ENCODE results near the gene TPRN. TPM values are rescaled to one million over a fixed set of nuclear protein-coding genes. Genes with fewer than 3 reads are reported as not detected.

Gene TPRN, protein sequence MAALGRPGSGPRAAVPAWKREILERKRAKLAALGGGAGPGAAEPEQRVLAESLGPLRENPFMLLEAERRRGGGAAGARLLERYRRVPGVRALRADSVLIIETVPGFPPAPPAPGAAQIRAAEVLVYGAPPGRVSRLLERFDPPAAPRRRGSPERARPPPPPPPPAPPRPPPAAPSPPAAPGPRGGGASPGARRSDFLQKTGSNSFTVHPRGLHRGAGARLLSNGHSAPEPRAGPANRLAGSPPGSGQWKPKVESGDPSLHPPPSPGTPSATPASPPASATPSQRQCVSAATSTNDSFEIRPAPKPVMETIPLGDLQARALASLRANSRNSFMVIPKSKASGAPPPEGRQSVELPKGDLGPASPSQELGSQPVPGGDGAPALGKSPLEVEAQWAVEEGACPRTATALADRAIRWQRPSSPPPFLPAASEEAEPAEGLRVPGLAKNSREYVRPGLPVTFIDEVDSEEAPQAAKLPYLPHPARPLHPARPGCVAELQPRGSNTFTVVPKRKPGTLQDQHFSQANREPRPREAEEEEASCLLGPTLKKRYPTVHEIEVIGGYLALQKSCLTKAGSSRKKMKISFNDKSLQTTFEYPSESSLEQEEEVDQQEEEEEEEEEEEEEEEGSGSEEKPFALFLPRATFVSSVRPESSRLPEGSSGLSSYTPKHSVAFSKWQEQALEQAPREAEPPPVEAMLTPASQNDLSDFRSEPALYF
- 7.8 and 12.2 TPM in 2 replicates for total RNA-seq

DNA sequence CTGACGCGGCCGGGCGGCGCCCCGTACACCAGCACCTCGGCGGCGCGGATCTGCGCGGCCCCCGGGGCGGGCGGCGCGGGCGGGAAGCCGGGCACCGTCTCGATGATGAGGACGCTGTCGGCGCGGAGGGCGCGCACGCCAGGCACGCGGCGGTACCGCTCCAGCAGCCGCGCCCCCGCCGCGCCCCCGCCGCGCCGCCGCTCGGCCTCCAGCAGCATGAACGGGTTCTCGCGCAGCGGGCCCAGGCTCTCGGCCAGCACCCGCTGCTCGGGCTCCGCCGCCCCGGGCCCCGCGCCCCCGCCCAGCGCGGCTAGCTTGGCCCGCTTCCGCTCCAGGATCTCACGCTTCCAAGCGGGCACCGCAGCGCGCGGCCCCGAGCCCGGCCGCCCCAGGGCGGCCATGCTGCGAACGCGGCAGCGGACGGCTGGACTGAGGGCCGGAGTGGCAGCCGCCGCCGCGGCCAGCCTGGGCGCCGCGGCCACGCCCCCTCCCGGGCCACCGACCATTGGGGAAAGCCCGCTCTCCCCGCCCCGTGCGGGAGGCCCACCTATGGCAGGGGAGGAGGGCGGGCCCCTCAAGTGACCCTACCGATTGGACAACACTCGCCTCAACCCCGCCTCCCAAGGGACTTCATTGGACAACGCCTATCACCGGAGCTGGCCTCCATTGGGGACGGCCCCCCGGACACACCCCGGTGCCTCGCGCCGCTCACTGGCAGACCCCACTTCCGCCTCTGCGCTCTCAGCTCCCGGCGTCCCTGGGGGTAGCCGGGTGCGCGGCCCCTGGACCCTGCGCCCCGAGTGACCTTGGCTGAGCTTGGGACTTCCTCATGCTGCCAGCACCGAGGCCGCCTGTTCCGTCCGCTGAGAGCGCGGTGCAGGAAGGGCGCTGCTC, at the start of gene TPRN:
Gene TPRN (minus strand): TSS at position 431 of the 894 bp plus-strand sequence. CDS start 30 bp downstream, at position 401.

DNA sequence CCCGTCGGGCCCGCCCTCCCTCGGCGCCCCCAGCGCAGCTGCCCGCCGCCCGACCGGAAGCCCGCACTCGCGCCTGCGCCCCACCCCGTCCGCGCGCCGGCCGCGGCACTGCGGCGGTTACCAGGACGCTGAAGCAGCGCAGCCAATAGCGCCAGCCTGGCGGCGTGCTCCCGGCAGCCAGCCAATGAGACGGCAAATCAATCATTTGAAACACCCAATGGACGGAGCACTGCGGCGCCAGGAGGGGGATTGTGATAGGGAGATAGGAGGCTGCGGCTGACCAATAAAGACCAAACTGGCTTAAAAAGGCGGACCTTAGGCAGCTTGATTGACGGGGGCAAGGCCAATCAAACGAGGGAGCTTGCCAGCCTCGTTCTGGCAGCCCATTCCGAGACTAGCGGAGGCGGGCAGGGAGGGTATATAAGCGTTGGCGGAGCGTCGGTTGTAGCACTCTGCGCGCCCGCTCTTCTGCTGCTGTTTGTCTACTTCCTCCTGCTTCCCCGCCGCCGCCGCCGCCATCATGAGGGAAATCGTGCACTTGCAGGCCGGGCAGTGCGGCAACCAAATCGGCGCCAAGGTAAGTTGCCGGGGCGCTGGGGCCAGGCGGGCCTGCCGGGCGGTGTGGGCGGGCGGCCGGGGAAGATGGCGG, 40.4 kb upstream of the TPRN start, which contains the start of gene TUBB4B:
Gene TUBB4B (plus strand): TSS at position 447 of the 649 bp plus-strand sequence. CDS start 74 bp downstream, at position 521.

DNA sequence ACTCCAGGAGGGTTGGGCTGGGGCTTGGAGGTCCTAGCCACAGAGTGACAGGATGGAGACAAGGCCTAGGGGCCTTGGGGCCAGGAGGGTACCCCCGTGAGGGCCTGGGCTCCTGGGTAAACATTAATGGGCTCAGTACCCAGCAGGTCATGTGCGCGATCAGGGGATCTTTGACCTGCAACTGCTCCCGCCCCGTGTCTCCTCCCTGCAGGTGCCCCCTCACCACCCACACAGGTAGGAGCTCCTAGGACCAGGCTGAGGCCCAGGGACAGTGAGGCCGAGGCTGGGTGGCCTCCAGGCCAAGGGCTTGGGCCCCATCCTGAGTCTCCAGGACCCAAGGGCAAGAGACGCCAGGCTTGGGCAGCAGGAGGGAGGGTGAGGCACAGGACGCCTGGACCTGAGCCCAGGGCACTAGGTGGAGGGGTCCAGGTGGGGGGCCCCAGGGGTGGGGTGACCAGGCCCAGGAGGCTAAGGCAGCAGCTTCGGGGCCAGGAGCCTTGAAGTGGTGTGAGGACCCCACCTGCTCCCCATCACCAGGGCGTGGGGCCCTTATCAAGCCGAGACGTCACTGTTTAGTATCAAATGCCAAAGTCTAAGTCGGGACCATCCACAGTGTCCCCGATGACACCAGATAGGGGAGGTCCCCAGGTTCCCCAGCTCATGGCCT, 30.3 kb upstream of the TPRN start, which contains the start of gene SLC34A3:
Gene SLC34A3 (plus strand): TSS at position 197 of the 667 bp plus-strand sequence. CDS start 802 bp downstream, outside the sequence.

DNA sequence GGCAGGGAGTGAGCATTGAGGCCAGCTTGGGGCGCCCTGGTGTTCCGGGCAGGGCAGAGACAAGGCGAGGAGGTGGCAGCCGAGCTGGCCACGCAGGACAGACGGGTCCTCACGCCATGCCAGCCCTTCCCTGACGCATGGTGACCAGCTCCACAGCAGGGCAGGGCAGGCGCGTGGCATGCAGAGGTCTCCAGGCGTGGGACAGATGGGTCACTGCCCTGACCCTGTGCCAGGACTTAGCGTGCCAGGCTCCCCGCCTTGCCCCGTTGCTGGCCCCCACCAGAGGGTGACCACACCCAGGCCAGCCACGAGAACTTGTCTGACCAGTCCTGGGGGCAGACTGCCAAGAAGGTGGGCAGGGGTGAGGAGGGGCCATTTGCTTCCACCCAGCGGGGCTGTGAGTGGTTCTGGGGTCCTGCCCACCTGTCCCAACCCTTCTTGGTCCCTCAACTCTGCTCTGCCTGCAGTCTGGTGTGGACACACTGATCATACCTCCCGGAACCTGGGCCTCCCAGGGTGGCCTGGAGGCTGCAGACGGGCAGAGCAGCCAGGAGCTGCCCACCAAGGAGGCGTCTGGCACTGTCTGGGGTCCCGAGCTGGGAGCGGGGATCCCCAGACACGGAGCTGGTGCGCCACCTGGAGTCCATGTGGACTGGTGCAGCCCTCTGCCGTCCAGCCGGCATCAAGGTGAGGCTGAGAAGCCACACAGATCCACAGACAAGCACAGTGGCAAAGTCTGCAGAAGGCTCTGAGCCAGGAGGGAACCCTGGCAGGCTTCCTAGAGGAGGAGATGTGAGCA, 26.7 kb upstream of the TPRN start, which contains the start of gene RNF224:
Gene RNF224 (plus strand): TSS at position 449 of the 799 bp plus-strand sequence. CDS start 834 bp downstream, outside the sequence.

DNA sequence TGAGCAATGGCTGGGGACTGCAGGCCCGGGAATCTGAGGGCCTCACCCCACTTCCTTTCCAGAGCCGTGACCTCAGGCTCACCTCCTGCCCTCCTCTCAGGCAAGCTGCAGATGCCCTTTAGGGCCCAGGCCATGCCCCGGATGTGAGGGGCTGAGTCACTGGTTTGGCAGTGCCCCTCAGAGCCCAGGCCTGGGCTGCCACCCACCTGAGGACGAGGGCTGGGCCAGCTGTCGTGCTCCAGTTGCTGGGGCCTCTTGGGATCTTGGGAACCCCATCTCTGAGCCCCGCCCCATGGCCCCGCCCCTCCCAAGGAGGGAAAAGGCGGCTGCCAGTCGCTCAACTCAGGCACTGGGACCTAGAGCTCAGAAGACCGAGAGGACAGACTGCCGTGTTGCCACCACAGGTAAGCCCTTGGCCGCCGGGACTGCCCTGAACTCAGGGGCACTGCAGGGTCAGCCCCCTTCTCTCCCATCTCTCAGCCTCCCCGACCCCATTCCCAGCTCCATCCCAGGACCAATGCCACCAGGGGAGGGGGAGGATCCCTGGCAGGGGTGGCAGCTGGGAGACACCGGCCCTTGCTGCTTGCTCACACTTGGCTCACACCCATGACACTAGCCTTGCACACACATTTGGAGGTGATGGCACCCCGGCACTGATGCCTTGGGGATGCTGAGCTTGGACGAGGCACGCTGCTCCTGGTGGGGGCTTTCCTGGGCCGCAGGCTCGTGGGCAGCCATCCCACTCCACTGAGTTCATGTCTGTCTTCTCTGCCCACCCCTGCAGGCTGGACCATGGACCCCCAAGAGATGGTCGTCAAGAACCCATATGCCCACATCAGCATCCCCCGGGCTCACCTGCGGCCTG, 24.5 kb upstream of the TPRN start, which contains the start of gene CYSRT1:
Gene CYSRT1 (plus strand): TSS at position 345 of the 865 bp plus-strand sequence. CDS start 448 bp downstream, at position 793.

DNA sequence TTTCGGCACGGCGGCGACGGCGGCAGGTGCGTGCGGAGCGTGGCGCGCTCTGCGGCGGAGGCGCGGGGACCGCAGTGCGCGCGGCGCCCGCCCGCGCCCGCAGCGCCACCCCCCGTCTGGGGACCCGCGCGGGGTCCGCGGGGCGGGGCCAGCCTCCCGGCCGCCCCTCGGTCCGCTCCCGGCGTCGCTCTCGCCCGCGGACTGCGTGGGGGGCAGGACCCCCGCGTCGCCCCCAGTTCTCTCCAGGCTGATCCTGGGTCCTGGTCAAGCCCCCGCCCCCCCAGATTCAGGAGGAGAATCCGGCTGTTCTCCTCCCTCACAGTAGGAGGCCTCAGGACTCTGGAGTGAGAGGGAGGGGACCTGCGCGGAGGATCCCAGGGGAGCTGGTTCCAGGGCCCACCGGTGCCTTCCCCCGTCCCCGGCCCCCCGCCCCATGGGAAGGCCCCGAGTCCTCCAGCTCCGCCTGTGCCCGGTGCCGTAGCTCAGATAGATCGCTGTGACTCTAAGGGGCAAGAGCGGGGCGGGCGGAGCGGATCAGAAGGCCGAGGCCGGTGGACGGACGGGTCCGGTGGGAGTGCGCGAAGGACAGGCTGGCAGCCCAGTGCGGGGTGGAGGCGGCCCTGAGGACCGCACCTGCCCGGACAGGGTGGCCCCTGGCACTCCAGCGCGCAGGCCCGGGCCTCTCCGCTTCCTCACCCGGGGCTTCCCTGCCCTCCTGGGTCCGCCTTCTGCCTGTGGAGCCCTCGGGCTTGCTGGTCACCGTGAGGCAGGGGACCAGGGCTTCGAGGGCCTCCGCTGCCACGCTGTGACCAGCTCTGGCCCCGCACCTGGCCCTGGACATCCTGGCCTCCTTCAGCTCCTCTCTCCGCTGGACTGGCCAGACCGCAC, 21.9 kb upstream of the TPRN start, which contains the start of gene RNF208:
Gene RNF208 (minus strand): TSS at position 51 of the 888 bp plus-strand sequence. CDS start 1,028 bp downstream, outside the sequence.

DNA sequence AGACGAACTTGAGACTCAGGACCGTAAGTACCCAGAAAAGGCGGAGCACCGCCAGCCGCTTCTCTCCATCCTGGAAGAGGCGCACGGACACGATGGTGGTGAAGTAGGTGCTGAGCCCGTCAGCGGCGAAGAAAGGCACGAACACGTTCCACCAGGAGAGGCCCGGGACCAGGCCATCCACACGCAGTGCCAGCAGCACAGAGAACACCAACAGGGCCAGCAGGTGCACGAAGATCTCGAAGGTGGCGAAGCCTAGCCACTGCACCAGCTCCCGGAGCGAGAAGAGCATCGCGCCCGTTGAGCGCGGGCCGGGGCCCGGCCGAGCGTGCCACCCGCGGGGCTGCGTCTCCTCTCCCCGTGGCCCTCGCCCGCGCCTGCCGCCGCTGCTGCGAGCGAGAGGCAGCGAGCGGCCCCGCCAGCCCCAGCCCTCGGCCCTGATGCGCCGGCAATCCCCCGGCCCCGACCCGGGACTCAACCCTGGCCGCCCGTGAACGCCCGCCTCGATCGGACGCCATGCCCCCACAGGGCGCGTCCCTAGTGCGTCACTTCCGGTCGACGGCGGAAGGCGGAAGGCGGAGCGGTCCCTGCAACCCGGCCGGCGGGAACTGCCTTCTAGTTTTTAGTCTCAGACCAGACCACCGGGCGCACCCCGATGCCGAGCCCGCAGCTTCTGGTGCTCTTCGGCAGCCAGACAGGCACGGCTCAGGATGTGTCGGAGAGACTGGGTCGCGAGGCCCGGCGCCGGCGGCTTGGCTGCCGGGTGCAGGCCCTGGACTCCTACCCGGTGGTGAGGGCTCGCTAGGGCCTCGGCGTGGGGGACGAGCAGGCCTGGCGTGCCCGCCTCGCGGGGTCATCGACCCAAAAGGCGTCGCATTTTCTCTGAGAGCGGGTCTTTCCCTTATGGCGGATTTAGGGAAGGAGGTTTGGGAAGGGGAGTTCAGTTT, 4.9 kb upstream of the TPRN start, which contains the start of the genes NDOR1 and TMEM203:
Gene NDOR1 (plus strand): TSS at position 575 of the 944 bp plus-strand sequence. CDS start 78 bp downstream, at position 653.
Gene TMEM203 (minus strand): TSS at position 523 of the 944 bp plus-strand sequence. CDS start 234 bp downstream, at position 289.

DNA sequence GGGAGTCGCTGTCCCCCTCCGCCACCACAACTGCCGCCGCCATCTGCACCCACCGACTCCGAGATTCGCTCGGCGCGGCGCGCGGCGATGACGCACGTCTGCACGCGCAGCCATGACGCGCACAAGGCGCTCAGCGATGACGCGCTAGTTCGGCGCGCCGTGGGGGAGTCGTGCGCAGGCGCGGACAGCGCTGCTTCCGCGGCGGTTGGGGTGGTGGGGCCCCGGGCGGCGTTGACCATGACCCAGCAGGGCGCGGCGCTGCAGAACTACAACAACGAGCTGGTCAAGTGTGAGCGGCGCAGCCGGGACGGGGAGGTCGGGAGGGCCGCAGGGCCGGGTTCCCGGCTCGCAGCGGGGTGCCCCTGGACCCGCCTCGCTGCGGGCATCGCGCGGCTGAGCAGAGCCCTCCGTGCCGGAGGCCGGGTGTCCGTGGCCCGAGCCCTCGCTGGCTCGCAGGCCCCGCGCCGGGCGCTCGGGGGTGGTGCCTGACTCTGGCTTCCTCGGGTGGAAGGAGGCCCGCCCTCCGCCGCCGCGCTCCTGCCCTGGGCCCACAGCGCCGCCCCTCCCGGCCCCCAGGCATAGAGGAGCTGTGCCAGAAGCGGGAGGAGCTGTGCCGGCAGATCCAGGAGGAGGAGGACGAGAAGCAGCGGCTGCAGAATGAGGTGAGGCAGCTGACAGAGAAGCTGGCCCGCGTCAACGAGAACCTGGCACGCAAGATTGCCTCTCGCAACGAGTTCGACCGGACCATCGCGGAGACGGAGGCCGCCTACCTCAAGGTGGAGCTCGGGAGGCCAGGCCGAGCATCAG, 11.8 kb downstream of the TPRN start, which contains the start of the genes ANAPC2 and SSNA1:
Gene ANAPC2 (minus strand): TSS at position 71 of the 807 bp plus-strand sequence. CDS start 28 bp downstream, at position 43.
Gene SSNA1 (plus strand): TSS at position 187 of the 807 bp plus-strand sequence. CDS start 51 bp downstream, at position 238.

DNA sequence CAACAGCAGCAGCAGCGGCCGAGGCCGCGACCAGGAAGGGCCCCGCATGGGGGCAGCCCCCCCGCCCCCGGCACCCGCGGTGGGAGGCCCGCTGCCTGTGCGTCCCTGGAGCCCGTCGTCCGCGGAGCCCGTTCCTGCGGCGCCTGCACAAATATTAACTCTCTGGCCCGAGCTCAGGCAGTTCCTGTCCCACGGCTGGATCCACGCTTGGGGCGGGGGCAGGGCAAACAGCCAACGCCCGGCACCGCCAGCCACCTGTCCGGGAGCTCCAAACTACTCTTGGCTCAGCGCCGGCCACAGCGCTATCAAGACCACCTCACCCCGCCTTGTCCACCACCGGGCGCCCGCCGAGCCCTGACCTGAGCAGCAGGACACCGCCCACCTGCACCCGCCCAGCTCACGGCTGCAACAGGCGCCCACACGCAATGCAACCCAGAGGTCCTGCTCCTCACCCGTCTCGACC, 30.6 kb downstream of the TPRN start, which contains the start of gene LRRC26:
Gene LRRC26 (minus strand): TSS at position 156 of the 463 bp plus-strand sequence. CDS start 108 bp downstream, at position 48.

Other genes starting within 250 kb of the TPRN start
- gene LCN12, start 248.5 kb downstream of the TPRN start, total RNA-seq: not detected in 2 replicates
- 0.39 and 78.2 TPM in 2 replicates for gene PTGDS, start 223.2 kb downstream of the TPRN start, total RNA-seq
- 1.9 TPM in 1 of 2 replicates, not detected in the other for gene LCNL1, start 217.7 kb downstream of the TPRN start, total RNA-seq
- 19.1 and 33.0 TPM in 2 replicates for gene PAXX, start 208.3 kb downstream of the TPRN start, total RNA-seq
- 3.1 and 6.2 TPM in 2 replicates for gene CLIC3, start 204.2 kb downstream of the TPRN start, total RNA-seq
- gene ABCA2, start 172.5 kb downstream of the TPRN start, total RNA-seq: 14.9 and 15.8 TPM in 2 replicates
- gene FUT7, start 168.7 kb downstream of the TPRN start, total RNA-seq: not detected in 2 replicates
- gene NPDC1, start 154.6 kb downstream of the TPRN start, total RNA-seq: 25.2 and 54.9 TPM in 2 replicates
- 0.72 TPM in 1 of 2 replicates, not detected in the other for gene ENTPD2, start 146.7 kb downstream of the TPRN start, total RNA-seq
- 5.0 and 10.7 TPM in 2 replicates for gene SAPCD2, start 130.2 kb downstream of the TPRN start, total RNA-seq
- gene UAP1L1, start 123.2 kb downstream of the TPRN start, total RNA-seq: 5.7 and 11.7 TPM in 2 replicates
- 50.3 and 94.1 TPM in 2 replicates for gene MAN1B1, start 113.8 kb downstream of the TPRN start, total RNA-seq
- gene DPP7, start 86.0 kb downstream of the TPRN start, total RNA-seq: 69.8 and 123 TPM in 2 replicates
- gene GRIN1, start 61.6 kb downstream of the TPRN start, total RNA-seq: not detected in 2 replicates
- gene LRRC26, start 30.7 kb downstream of the TPRN start, total RNA-seq: not detected in 2 replicates
- not detected in 2 replicates for gene TMEM210, start 28.7 kb downstream of the TPRN start, total RNA-seq
- 7.8 and 20.0 TPM in 2 replicates for gene ANAPC2, start 12.2 kb downstream of the TPRN start, total RNA-seq
- gene SSNA1, start 12.1 kb downstream of the TPRN start, total RNA-seq: 61.1 and 99.0 TPM in 2 replicates
- gene TMEM203, start 4.9 kb upstream of the TPRN start, total RNA-seq: 45.5 and 57.0 TPM in 2 replicates
- 8.3 and 15.6 TPM in 2 replicates for gene NDOR1, start 5.0 kb upstream of the TPRN start, total RNA-seq
- gene RNF208, start 21.5 kb upstream of the TPRN start, total RNA-seq: 0.13 and 6.3 TPM in 2 replicates
- gene CYSRT1, start 24.4 kb upstream of the TPRN start, total RNA-seq: under 0.01 and 1.9 TPM in 2 replicates
- not detected in 2 replicates for gene RNF224, start 26.8 kb upstream of the TPRN start, total RNA-seq
- gene SLC34A3, start 30.2 kb upstream of the TPRN start, total RNA-seq: not detected in 2 replicates
- 224 and 626 TPM in 2 replicates for gene TUBB4B, start 40.5 kb upstream of the TPRN start, total RNA-seq
- not detected in 2 replicates for gene STPG3, start 50.5 kb upstream of the TPRN start, total RNA-seq
- 49.1 and 60.2 TPM in 2 replicates for gene NELFB, start 54.6 kb upstream of the TPRN start, total RNA-seq
- 38.1 and 52.4 TPM in 2 replicates for gene TOR4A, start 77.0 kb upstream of the TPRN start, total RNA-seq
- gene NRARP, start 101.5 kb upstream of the TPRN start, total RNA-seq: 0.78 and 1.8 TPM in 2 replicates
- gene EXD3, start 222.4 kb upstream of the TPRN start, total RNA-seq: 4.8 and 9.7 TPM in 2 replicates
- 0.26 TPM in 1 of 2 replicates, not detected in the other for gene NOXA1, start 222.7 kb upstream of the TPRN start, total RNA-seq
- gene ENTPD8, start 240.6 kb upstream of the TPRN start, total RNA-seq: not detected in 2 replicates

All from epithelial cell of alveolus of lung (primary cell).